ENCODE measurements around the gene FKBP3. TPM values are rescaled to one million over a fixed set of nuclear protein-coding genes. Genes with fewer than 3 reads are reported as not detected.

FKBP3 gene
- total RNA-seq, 5 donors from 2014 or later (not counting 1 experiment from before 2014, with no cell fraction given): 33.8 to 49.3 (median 45.2) TPM

- H3K4me3 ChIP-seq (ENCODE audit: control insufficient read depth in 1 of 2, extremely low read depth in 1 of 2, low read length in 1 of 2): no peak overlapping the region
- Mint-ChIP-seq H3K36me3 (peaks cover 24% of the 10 kb centered on the region), H3K27me3 (no peaks in the 10 kb centered on the region), H3K4me1 (no peaks in the 10 kb centered on the region), H3K27ac (no peak overlapping the region), H3K9me3 (no peaks in the 10 kb centered on the region), H3K4me3 (no peak overlapping the region)
- no CpG with 5 or more reads among the region's 3 CpGs for WGBS (ENCODE audit: insufficient coverage)
- no peak overlapping the region for H3K27ac ChIP-seq (ENCODE audit: low read length)
- CTCF ChIA-PET: no interaction called here
- no peaks in the 10 kb centered on the region for H3K36me3 ChIP-seq (ENCODE audit: control insufficient read depth in 2 of 2, extremely low read depth in 1 of 2, insufficient read depth in 1 of 2, low read length in 1 of 2)
- H3K4me1 ChIP-seq (ENCODE audit: control insufficient read depth in 1 of 2, extremely low read depth in 1 of 2, insufficient read depth in 2 of 2, low read length in 2 of 2): no peaks in the 10 kb centered on the region
- no peak for DNase-seq
- H3K9me3 ChIP-seq: no peaks in the 10 kb centered on the region
- POLR2A ChIA-PET: no interaction called here
- ATAC-seq (replicated peaks in 1 of 4): no peak
- no peaks in the 10 kb centered on the region for H3K27me3 ChIP-seq (replicated peaks in 1 of 2; ENCODE audit: control insufficient read depth in 2 of 2, extremely low read depth in 1 of 2, insufficient read depth in 2 of 2, low read length in 1 of 2)
Observed at GRCh38 chr14:45066667-45067066, 67.6 kb downstream of the FKBP3 start.

GRCh38 chr14:45065956-45066355, 68.3 kb downstream of the FKBP3 start:
- POLR2A ChIA-PET: no interaction called here

More at GRCh38 chr14:45065956-45066355, 68.3 kb downstream of the FKBP3 start:
- Mint-ChIP-seq H3K4me3 (no peak overlapping the region), H3K4me1 (no peaks in the 10 kb centered on the region), H3K27ac (no peak overlapping the region), H3K36me3 (peaks cover 29% of the 10 kb centered on the region), H3K9me3 (no peaks in the 10 kb centered on the region), H3K27me3 (no peaks in the 10 kb centered on the region)
- Histone ChIP-seq H3K9me3 (no peaks in the 10 kb centered on the region), H3K4me1 (ENCODE audit: control insufficient read depth in 1 of 2, extremely low read depth in 1 of 2, insufficient read depth in 2 of 2, low read length in 2 of 2) (no peaks in the 10 kb centered on the region), H3K27ac (ENCODE audit: low read length) (no peak overlapping the region), H3K27me3 (replicated peaks in 1 of 2; ENCODE audit: control insufficient read depth in 2 of 2, extremely low read depth in 1 of 2, insufficient read depth in 2 of 2, low read length in 1 of 2) (no peaks in the 10 kb centered on the region), H3K36me3 (ENCODE audit: control insufficient read depth in 2 of 2, extremely low read depth in 1 of 2, insufficient read depth in 1 of 2, low read length in 1 of 2) (no peaks in the 10 kb centered on the region), H3K4me3 (ENCODE audit: control insufficient read depth in 1 of 2, extremely low read depth in 1 of 2, low read length in 1 of 2) (no peak overlapping the region)
- ATAC-seq (replicated peaks in 1 of 4) (no peak), DNase-seq (no peak)
- WGBS (ENCODE audit: insufficient coverage): 100% methylated on average over 1 of the region's 2 CpGs
- CTCF ChIA-PET: no interaction called here

Other genes starting within 250 kb of the FKBP3 start
- gene KLHL28, start 172.5 kb downstream of the FKBP3 start, total RNA-seq: 10 to 100 TPM; 28.0 to 47.9 (median 35.0) TPM
- 10 to 100 TPM; 10.9 to 17.1 (median 11.1) TPM for gene TOGARAM1, start 172.3 kb downstream of the FKBP3 start, total RNA-seq
- gene PRPF39, start 50.4 kb downstream of the FKBP3 start, total RNA-seq: 10 to 100 TPM; 54.4 to 62.5 (median 56.9) TPM
- gene FANCM, start 1.4 kb upstream of the FKBP3 start, total RNA-seq: 10 to 100 TPM in 1 of 5 donors, 1 to 10 TPM in 4; 7.5 to 10.5 (median 8.7) TPM
- gene MIS18BP1, start 118.7 kb upstream of the FKBP3 start, total RNA-seq: 10 to 100 TPM; 20.8 to 34.0 (median 27.6) TPM